GM19395 (cell line): ENCODE results near the gene APRT.
A peak's percentile ranks its signal among the peaks of the same experiment; 100 is the strongest.
"Not testable (repeated sequence)": the region's sequence is repeated elsewhere in the genome, so short reads cannot be mapped to it uniquely, and the experiment has no call there.

Experiments used
- ATAC-seq: cut with Tn5 transposase; IDR thresholded peaks from one replicate; pipeline ENCODE4 v1.9.1; 2021; ENCODE audit warnings: mild to moderate bottlenecking, moderate library complexity; ENCODE audit not compliant: unreplicated experiment

Gene APRT

GRCh38 chr16:88824256-88825077 lies 12.7 kb upstream of the APRT start:
- no peak for ATAC-seq

- not testable (repeated sequence) for ATAC-seq
Measured at GRCh38 chr16:88823646-88824045, 11.9 kb upstream of the APRT start.

GRCh38 chr16:88822281-88823040 lies 10.7 kb upstream of the APRT start:
- no peak for ATAC-seq

- ATAC-seq: no peak
Measured at GRCh38 chr16:88821168-88821850, 9.6 kb upstream of the APRT start.

GRCh38 chr16:88820385-88821025 lies 8.8 kb upstream of the APRT start:
- ATAC-seq: no peak

- ATAC-seq: no peak
Measured at GRCh38 chr16:88819126-88819525, 7.4 kb upstream of the APRT start.

- ATAC-seq: no peak
Measured at GRCh38 chr16:88818575-88818874, 6.8 kb upstream of the APRT start.

GRCh38 chr16:88817785-88818574 lies 6.3 kb upstream of the APRT start:
- ATAC-seq: no peak

- no peak for ATAC-seq
Measured at GRCh38 chr16:88816736-88817535, 5.2 kb upstream of the APRT start.

- no peak for ATAC-seq
Measured at GRCh38 chr16:88815901-88816589, 4.3 kb upstream of the APRT start.

GRCh38 chr16:88815227-88815626 lies 3.5 kb upstream of the APRT start:
- no peak for ATAC-seq

- no peak for ATAC-seq
Measured at GRCh38 chr16:88814144-88814502, 2.4 kb upstream of the APRT start.

GRCh38 chr16:88813269-88814143 lies 1.8 kb upstream of the APRT start:
- ATAC-seq: no peak

- no peak for ATAC-seq
Measured at GRCh38 chr16:88812513-88813268, 963 bp upstream of the APRT start.

- ATAC-seq: peak; percentile 59
Measured at GRCh38 chr16:88810912-88811768, 588 bp downstream of the APRT start.

GRCh38 chr16:88810166-88810911 lies 1.4 kb downstream of the APRT start:
- no peak for ATAC-seq
